GM18520 (cell line): ENCODE measurements around the gene VPS13D.

Source experiments
- ATAC-seq: cut with Tn5 transposase; IDR thresholded peaks from one replicate; pipeline ENCODE4 v1.9.1; 2021; ENCODE audit not compliant: unreplicated experiment

VPS13D gene

GRCh38 chr1:12417389-12417788, 187.6 kb downstream of the VPS13D start:
- no peak for ATAC-seq

- ATAC-seq, result no peak
These were observed 190.3 kb downstream of the VPS13D start for GRCh38 chr1:12420171-12420570.

GRCh38 chr1:12422488-12422887, 192.7 kb downstream of the VPS13D start:
- no peak for ATAC-seq

- ATAC-seq, result no peak
These were observed 194.3 kb downstream of the VPS13D start for GRCh38 chr1:12424087-12424529.

GRCh38 chr1:12424793-12425192, 195.0 kb downstream of the VPS13D start:
- ATAC-seq, result no peak

- no peak for ATAC-seq
These were observed 196.2 kb downstream of the VPS13D start for GRCh38 chr1:12426030-12426429.

- ATAC-seq, result no peak
These were observed 198.5 kb downstream of the VPS13D start for GRCh38 chr1:12428334-12428733.

GRCh38 chr1:12430525-12430924, 200.7 kb downstream of the VPS13D start:
- ATAC-seq, result no peak

- no peak for ATAC-seq
These were observed 203.1 kb downstream of the VPS13D start for GRCh38 chr1:12432897-12433296.

- no peak for ATAC-seq
These were observed 203.7 kb downstream of the VPS13D start for GRCh38 chr1:12433323-12434053.

- no peak for ATAC-seq
These were observed 204.3 kb downstream of the VPS13D start for GRCh38 chr1:12434174-12434573.

GRCh38 chr1:12434686-12435085, 204.9 kb downstream of the VPS13D start:
- no peak for ATAC-seq

- peak; percentile 53 for ATAC-seq
These were observed 206.0 kb downstream of the VPS13D start for GRCh38 chr1:12435639-12436344.

- no peak for ATAC-seq
These were observed 206.5 kb downstream of the VPS13D start for GRCh38 chr1:12436345-12436658.

GRCh38 chr1:12436817-12437599, 207.2 kb downstream of the VPS13D start:
- no peak for ATAC-seq

- ATAC-seq, result no peak
These were observed 207.8 kb downstream of the VPS13D start for GRCh38 chr1:12437629-12438028.

- ATAC-seq, result peak; percentile 39
These were observed 208.6 kb downstream of the VPS13D start for GRCh38 chr1:12438349-12438924.

- no peak for ATAC-seq
These were observed 209.2 kb downstream of the VPS13D start for GRCh38 chr1:12439073-12439472.

- no peak for ATAC-seq
These were observed 211.7 kb downstream of the VPS13D start for GRCh38 chr1:12441414-12442105.

GRCh38 chr1:12442217-12442616, 212.4 kb downstream of the VPS13D start:
- no peak for ATAC-seq

- no peak for ATAC-seq
These were observed 213.3 kb downstream of the VPS13D start for GRCh38 chr1:12443151-12443550.
